ENCODE results near the gene TMCC2.

- no peak for TF ChIP-seq CTCF (conservative IDR thresholded peaks at IDR 0.05; ENCODE audit: low read depth, low read length)
- TF ChIP-seq EZH2 (IDR thresholded peaks at IDR 0.05; ENCODE audit: borderline replicate concordance, low read depth, low read length, poor library complexity, severe bottlenecking) = no peak
Observed at GRCh38 chr1:205301205-205301821, 73.6 kb downstream of the TMCC2 start.

Measured in A673 (cell line).